H1 (cell line): ENCODE results near the gene CLDN4. TPM values are rescaled to one million over a fixed set of nuclear protein-coding genes. Genes with fewer than 3 reads are reported as not detected.
"Not testable (repeated sequence)": the region's sequence is repeated elsewhere in the genome, so short reads cannot be mapped to it uniquely, and the experiment has no call there.

Experiments used
- CTCF ChIA-PET: fragments of 300-600 bp; sonication (Branson Sonifier 250); formaldehyde crosslinking; loops from one replicate; lab custom pipeline; 2021; ENCODE audit not compliant: partially characterized antibody; lab: Charles Lee
- POLR2A ChIA-PET: fragments of 300-600 bp; sonication (Branson Sonifier 250); formaldehyde crosslinking; loops from one replicate; lab custom pipeline; 2021; ENCODE audit warnings: inconsistent platforms; ENCODE audit not compliant: partially characterized antibody; lab: Charles Lee
- DNase-seq, 2 experiments: peaks; one replicate each; pipeline versions ENCODE4 v3.0.0 to v3.0.0-alpha.2; 2010 to 2022; ENCODE audit warnings: low spot score in 2 of 2, low read depth in 1 of 2, mixed read lengths in 1 of 2
- FAIRE-seq: peaks from 2 replicates; lab custom pipeline; 2011; peaks lifted over from hg19 to GRCh38; lab: Jason Lieb, UNC
- H2AFZ ChIP-seq: 2 replicates; pipeline ENCODE4 v1.8.1; 2012; ENCODE audit warnings: low read length, inconsistent platforms
- H2AK5ac ChIP-seq: 2 replicates; pipeline ENCODE4 v1.6.1; 2013; ENCODE audit warnings: low read depth, low read length
- H2BK120ac ChIP-seq: replicated peaks from 2 replicates; pipeline ENCODE3; 2013; ENCODE audit warnings: low read depth, low read length, inconsistent platforms
- H2BK12ac ChIP-seq: 2 replicates; pipeline ENCODE4 v1.6.1; 2013; ENCODE audit warnings: low read depth, low read length
- H2BK15ac ChIP-seq: 2 replicates; pipeline ENCODE4 v1.6.1; 2013; ENCODE audit warnings: low read length
- H2BK20ac ChIP-seq: 2 replicates; pipeline ENCODE4 v1.6.1; 2013; ENCODE audit warnings: low read length
- H2BK5ac ChIP-seq: 2 replicates; pipeline ENCODE4 v1.6.1; 2013; ENCODE audit warnings: low read depth, low read length
- H3K14ac ChIP-seq: 2 replicates; pipeline ENCODE4 v1.6.1; 2013; ENCODE audit warnings: inconsistent platforms; ENCODE audit not compliant: insufficient read length
- H3K18ac ChIP-seq: 2 replicates; pipeline ENCODE4 v1.6.1; 2013; ENCODE audit warnings: low read length; ENCODE audit errors: extremely low read depth
- H3K23ac ChIP-seq: 2 replicates; pipeline ENCODE4 v1.6.1; 2013; ENCODE audit warnings: inconsistent platforms; ENCODE audit not compliant: insufficient read length
- H3K23me2 ChIP-seq: 2 replicates; pipeline ENCODE4 v1.6.1; 2013; ENCODE audit warnings: low read depth, low read length
- H3K27ac ChIP-seq: 2 replicates; pipeline ENCODE4 v1.6.1; 2011; ENCODE audit warnings: low read depth, low read length, inconsistent platforms
- H3K27me3 ChIP-seq, 4 experiments: replicated peaks in 1 of 4; 1 replicate in 1 of 4; 2 replicates in 3 of 4; pipeline versions ENCODE4 v1.6.1 to v1.8.1; 2011 to 2013; ENCODE audit warnings: low read length in 3 of 4, mild to moderate bottlenecking in 3 of 4, inconsistent platforms in 2 of 4, mixed read lengths in 2 of 4, moderate library complexity in 1 of 4; ENCODE audit not compliant: control insufficient read depth in 3 of 4, insufficient read depth in 3 of 4; ENCODE audit errors: extremely low read depth in 1 of 4
- H3K36me3 ChIP-seq, 4 experiments: 2 replicates each; pipeline versions ENCODE4 v1.6.1 to v1.8.1; 2011 to 2013; ENCODE audit warnings: mild to moderate bottlenecking in 4 of 4, low read length in 3 of 4, moderate library complexity in 2 of 4, control low read depth in 1 of 4, inconsistent platforms in 1 of 4; ENCODE audit not compliant: insufficient read depth in 4 of 4, control insufficient read depth in 2 of 4
- H3K4ac ChIP-seq: replicated peaks from 2 replicates; pipeline ENCODE3; 2013; ENCODE audit warnings: low read length, low read depth, mixed read lengths, inconsistent platforms; ENCODE audit not compliant: insufficient read length
- H3K4me1 ChIP-seq, 4 experiments: replicated peaks in 1 of 4; 1 replicate in 1 of 4; 2 replicates in 3 of 4; pipeline versions ENCODE4 v1.6.1 to v1.8.1; 2011 to 2013; ENCODE audit warnings: low read length in 3 of 4, inconsistent platforms in 2 of 4, mixed read lengths in 1 of 4; ENCODE audit not compliant: insufficient read depth in 4 of 4, control insufficient read depth in 3 of 4
- H3K4me2 ChIP-seq, 2 experiments: 2 replicates each; pipeline versions ENCODE4 v1.6.1 to v1.8.1; 2011 to 2013; ENCODE audit warnings: low read depth in 2 of 2, low read length in 2 of 2, control low read depth in 1 of 2, inconsistent platforms in 1 of 2, mild to moderate bottlenecking in 1 of 2; ENCODE audit not compliant: insufficient read depth in 1 of 2
- H3K4me3 ChIP-seq, 4 experiments: fragments of 200-600, 300-600 bp in 1 of 4; sonication (generic), shearing (Covaris generic), sonication (Bioruptor Twin) in 1 of 4; 2 replicates each; pipeline versions ENCODE4 v1.5.1 to v1.8.1; 2011 to 2016; ENCODE audit warnings: low read length in 4 of 4, low read depth in 3 of 4, control low read depth in 2 of 4, inconsistent platforms in 2 of 4, mild to moderate bottlenecking in 2 of 4, mixed read lengths in 1 of 4, moderate library complexity in 1 of 4; ENCODE audit not compliant: insufficient read depth in 2 of 4; ENCODE audit errors: extremely low read depth in 1 of 4
- H3K56ac ChIP-seq: replicated peaks from 2 replicates; pipeline ENCODE3; 2013; ENCODE audit warnings: low read depth, mild to moderate bottlenecking, mixed read lengths, low read length, inconsistent platforms; ENCODE audit not compliant: insufficient read length
- H3K79me1 ChIP-seq: 2 replicates; pipeline ENCODE4 v1.6.1; 2013; ENCODE audit warnings: low read depth, low read length, control low read depth
- H3K79me2 ChIP-seq, 2 experiments: 2 replicates each; pipeline versions ENCODE4 v1.6.1 to v1.8.1; 2012 to 2013; ENCODE audit warnings: low read length in 2 of 2, mild to moderate bottlenecking in 2 of 2, inconsistent platforms in 1 of 2; ENCODE audit not compliant: insufficient read depth in 2 of 2, control insufficient read depth in 1 of 2
- H3K9ac ChIP-seq, 4 experiments: replicated peaks in 1 of 4; 1 replicate in 1 of 4; 2 replicates in 3 of 4; pipeline versions ENCODE4 v1.6.1 to v1.8.1; 2011 to 2013; ENCODE audit warnings: low read depth in 3 of 4, low read length in 3 of 4, control low read depth in 2 of 4, mild to moderate bottlenecking in 2 of 4, moderate library complexity in 2 of 4, inconsistent platforms in 1 of 4; ENCODE audit errors: extremely low read depth in 1 of 4
- H3K9me3 ChIP-seq, 2 experiments: 2 replicates each; pipeline versions ENCODE4 v1.6.1 to v1.8.1; 2012 to 2013; ENCODE audit warnings: mild to moderate bottlenecking in 2 of 2, moderate library complexity in 2 of 2, control low read depth in 1 of 2, inconsistent platforms in 1 of 2, low read depth in 1 of 2, low read length in 1 of 2, mixed read lengths in 1 of 2; ENCODE audit not compliant: insufficient read depth in 2 of 2
- H4K20me1 ChIP-seq, 2 experiments: replicated peaks in 1 of 2; 2 replicates each; pipeline versions ENCODE3 to v1.8.1; 2011 to 2013; ENCODE audit warnings: inconsistent platforms in 2 of 2, low read length in 2 of 2, mild to moderate bottlenecking in 1 of 2; ENCODE audit not compliant: insufficient read depth in 2 of 2, control insufficient read depth in 1 of 2
- H4K5ac ChIP-seq: 2 replicates; pipeline ENCODE4 v1.6.1; 2013; ENCODE audit warnings: low read length, low read depth, mixed read lengths, inconsistent platforms; ENCODE audit not compliant: insufficient read length
- H4K8ac ChIP-seq: 2 replicates; pipeline ENCODE4 v1.8.0; 2013; ENCODE audit warnings: mild to moderate bottlenecking, moderate library complexity, low read length, inconsistent platforms; ENCODE audit not compliant: insufficient read depth; ENCODE audit errors: extremely low read depth
- H4K91ac ChIP-seq: replicated peaks from 2 replicates; pipeline ENCODE3; 2013; ENCODE audit warnings: low read length, mixed read lengths, inconsistent platforms; ENCODE audit not compliant: insufficient read length
- CBX8 ChIP-seq: fragments of 300-800, 300-1000 bp; sonication (generic); IDR thresholded peaks from 2 replicates; pipeline ENCODE4 v1.7.1; 2016; ENCODE audit warnings: low read depth, low read length, borderline replicate concordance
- KDM4A ChIP-seq: IDR thresholded peaks from one replicate; pipeline ENCODE4 v1.7.1; 2012; ENCODE audit warnings: low read depth, mild to moderate bottlenecking, moderate library complexity, low read length, inconsistent platforms; ENCODE audit not compliant: severe bottlenecking
- POLR2A ChIP-seq, 2 experiments: IDR thresholded peaks; 1 replicate in 1 of 2; 2 replicates in 1 of 2; pipeline ENCODE4 v1.6.1; 2011; ENCODE audit warnings: low read depth in 2 of 2, low read length in 2 of 2, mild to moderate bottlenecking in 2 of 2; ENCODE audit errors: control extremely low read depth in 1 of 2
- SUZ12 ChIP-seq: fragments of 200-600 bp; sonication (generic); IDR thresholded peaks from 2 replicates; pipeline ENCODE4 v1.6.1; 2012; ENCODE audit warnings: mild to moderate bottlenecking, inconsistent platforms, low read length, moderate library complexity, mixed read lengths
- polyA plus RNA-seq, 7 experiments: library from polyadenylated mRNA; depleted of rRNA in 3 of 7; stranded (reverse) in 5 of 7; unstranded in 2 of 7; fragments of >200 nt in 5 of 7; fragments of 200-250 nt in 2 of 7; gene quantifications; 1 replicate in 5 of 7; 2 replicates in 1 of 7; 4 replicates in 1 of 7; pipeline versions ENCODE4 v1.2.1 to v1.2.3, GENCODE V29; 2011 to 2013; ENCODE audit warnings: missing spikeins in 2 of 7, mixed read lengths in 2 of 7
- total RNA-seq: library from RNA; stranded (reverse); fragmentation: NEBNext Ultra II Directional; extraction: Animal tissue kit (Norgen Biotek cat#: 25700); gene quantifications from 2 replicates; pipeline ENCODE4 v1.2.1, GENCODE V29; 2021

The CLDN4 gene
- total and polyA plus RNA-seq, 2 of the 8 experiments (the other 6 are each of a cell fraction or from before 2014, with no cell fraction given): 28.0 to 69.3 TPM

DNA sequence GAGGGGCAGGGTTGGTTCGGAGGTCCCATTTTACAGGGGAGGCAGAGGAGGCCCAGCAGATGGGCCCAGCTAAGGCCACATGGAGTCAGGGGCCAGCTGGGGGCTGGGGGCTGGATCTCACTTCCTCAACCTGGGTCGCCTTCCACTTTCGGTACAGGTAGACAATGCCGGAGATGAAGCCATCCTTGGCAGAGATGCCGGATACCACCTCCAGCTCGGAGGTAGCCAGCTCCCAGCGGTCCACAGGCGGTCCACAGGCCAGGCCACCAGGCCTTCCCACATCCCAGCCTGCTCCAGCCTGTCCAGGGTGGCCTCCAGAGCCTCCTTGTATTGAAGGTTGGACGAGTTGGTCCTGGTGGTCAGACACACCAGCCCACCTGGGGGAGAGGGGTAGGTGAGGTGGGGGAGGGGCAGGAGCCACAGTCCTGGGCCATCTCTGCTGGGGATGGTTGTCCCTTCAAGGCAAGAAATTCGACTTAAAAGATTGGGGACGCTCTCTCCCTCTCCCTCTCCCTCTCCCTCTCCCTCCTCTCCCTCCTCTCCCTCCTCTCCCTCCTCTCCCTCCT is 3.9 kb downstream of the CLDN4 start (continued):
- TF ChIP-seq KDM4A (no peak), POLR2A (IDR thresholded peaks at IDR 0.05; ENCODE audit: control extremely low read depth in 1 of 2, low read depth in 2 of 2, low read length in 2 of 2) (no peak), CBX8 (no peak), SUZ12 (no peak)

DNA sequence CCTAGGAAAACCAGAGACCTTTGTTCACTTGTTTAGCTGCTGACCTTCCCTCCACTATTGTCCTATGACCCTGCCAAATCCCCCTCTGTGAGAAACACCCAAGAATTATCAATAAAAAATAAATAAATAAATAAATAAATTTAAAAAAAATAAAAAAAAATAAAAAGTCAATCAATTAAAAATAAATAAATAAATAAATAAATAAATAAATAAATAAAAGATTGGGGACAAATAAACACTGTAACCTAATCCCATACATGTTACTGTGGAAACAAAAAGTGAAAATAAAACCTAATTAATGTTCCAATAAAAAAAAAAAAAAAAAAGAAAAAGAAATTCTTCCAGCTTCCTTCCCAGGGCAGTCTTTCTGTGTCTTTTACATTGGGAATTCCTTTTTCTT is 6.4 kb downstream of the CLDN4 start:
- not testable (repeated sequence) for H3K27ac ChIP-seq, H4K91ac ChIP-seq, H3K9ac ChIP-seq, H3K23ac ChIP-seq, H3K14ac ChIP-seq, H2BK5ac ChIP-seq, FAIRE-seq, DNase-seq, H3K79me1 ChIP-seq, H3K36me3 ChIP-seq, H3K56ac ChIP-seq, H3K4me3 ChIP-seq, H2BK15ac ChIP-seq, H3K4me2 ChIP-seq, H3K4ac ChIP-seq, H3K27me3 ChIP-seq, H3K9me3 ChIP-seq, H4K5ac ChIP-seq, H3K79me2 ChIP-seq, H2AK5ac ChIP-seq, H2AFZ ChIP-seq, H2BK120ac ChIP-seq, H4K8ac ChIP-seq, H3K18ac ChIP-seq, H2BK20ac ChIP-seq, H4K20me1 ChIP-seq, H3K23me2 ChIP-seq, H2BK12ac ChIP-seq
- H3K4me1 ChIP-seq: peaks cover 4 to 18% (median 10%) of the 10 kb centered on the region in 4 experiments
- CTCF ChIA-PET: interaction anchor here (0.6 to 1.4 kb wide), 6 partner anchors 10 to 181 kb away, joined by 3 to 5 read pairs (median 4); no protein-coding TSS in a partner anchor
- POLR2A ChIA-PET: interaction anchor here (0.7 to 1.0 kb wide), 2 partner anchors 10 to 27 kb away, joined by 4 read pairs; no protein-coding TSS in a partner anchor
